ENCODE measurements around the gene SDCCAG8.
"Not testable (repeated sequence)": the region's sequence is repeated elsewhere in the genome, so short reads cannot be mapped to it uniquely, and the experiment has no call there.

Gene SDCCAG8

GRCh38 chr1:243255791-243256512 lies at the start of gene SDCCAG8:
Gene SDCCAG8 (plus strand): TSS chr1:243256041. CDS start chr1:243256174, 133 bp downstream.
- peak; percentile 62 to 100 (median 98) for DNase-seq

- not testable (repeated sequence) for DNase-seq
Observed at GRCh38 chr1:243211984-243212383, 43.9 kb upstream of the SDCCAG8 start.

DNA sequence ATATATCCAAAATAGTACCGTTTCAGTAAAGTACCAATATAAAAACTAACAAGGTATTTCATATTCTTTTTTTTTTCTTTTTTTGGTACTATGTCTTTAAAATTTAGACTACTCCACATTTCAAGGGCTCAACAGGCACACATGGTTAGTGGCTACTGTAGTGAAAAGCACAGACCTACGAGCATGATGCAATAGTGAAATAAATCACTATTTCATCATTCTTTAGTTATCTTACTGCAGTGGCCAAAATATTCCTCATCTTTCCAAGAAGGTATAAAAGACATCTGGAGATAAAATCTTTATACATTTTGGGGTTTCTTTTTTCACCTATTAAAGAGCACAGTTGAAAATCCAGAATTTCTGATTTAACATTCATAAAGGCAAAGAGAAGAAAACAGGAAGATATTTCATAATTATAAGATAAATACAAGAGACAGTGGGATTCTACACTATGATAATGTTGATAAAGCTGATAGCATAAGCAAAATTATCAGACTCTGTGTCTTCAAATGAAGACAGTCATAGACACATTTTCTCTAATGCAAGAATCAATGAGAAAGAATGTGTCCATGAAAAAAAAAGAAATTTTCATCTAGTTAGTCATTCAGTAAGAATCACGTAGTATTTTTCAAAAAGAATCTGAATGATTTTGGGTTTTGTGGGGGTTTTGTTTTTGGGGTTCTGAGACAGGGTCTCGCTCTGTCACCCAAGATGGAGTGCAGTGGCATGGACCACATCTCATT lies 42.6 kb upstream of the SDCCAG8 start:
- DNase-seq = no peak

GRCh38 chr1:243215276-243215875 lies 40.5 kb upstream of the SDCCAG8 start:
- DNase-seq = not testable (repeated sequence)

GRCh38 chr1:243216741-243217140 lies 39.1 kb upstream of the SDCCAG8 start:
- no peak for DNase-seq

DNA sequence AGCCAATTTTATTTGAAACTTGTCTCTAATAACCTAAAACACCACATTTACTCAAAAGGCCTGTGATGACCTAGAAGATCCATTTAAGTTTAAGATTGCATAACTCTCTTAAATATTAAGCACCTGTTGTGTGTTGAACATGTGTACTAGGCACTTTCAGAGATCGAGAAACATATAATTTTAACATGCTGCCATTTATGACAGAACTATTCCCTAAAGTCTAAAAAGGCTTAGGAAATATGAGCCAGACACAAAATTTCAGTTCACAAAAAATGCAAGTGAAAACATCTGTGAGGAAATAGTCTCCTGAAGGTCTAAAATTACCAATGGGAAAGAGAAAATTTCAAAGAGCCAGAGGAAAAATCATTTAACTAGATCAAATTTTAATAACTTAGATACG lies 38.5 kb upstream of the SDCCAG8 start:
- no peak for DNase-seq

- DNase-seq = no peak
Observed at GRCh38 chr1:243218059-243218458, 37.8 kb upstream of the SDCCAG8 start.

DNA sequence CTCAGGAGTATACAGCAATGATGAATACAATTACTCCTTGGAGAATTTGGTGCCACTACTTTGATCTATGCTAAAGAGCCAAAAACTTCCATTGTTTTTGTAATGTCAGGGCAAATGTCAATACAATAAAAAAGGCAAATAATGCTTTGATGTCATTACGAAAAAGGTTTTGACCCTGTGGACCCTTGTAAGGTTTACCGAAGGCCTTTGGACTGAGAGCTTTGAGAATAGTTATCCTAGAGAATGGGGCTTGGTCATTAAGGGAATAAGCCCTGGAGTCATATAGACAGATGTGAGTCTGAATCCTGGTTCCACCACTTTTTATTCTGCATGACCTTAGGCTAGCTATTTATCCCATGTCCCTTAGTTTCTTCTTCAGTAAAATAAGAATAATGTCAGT lies 28.2 kb upstream of the SDCCAG8 start:
- DNase-seq = no peak

GRCh38 chr1:243229526-243229925 lies 26.3 kb upstream of the SDCCAG8 start:
- no peak for DNase-seq

- no peak for DNase-seq
Observed at GRCh38 chr1:243230914-243231313, 24.9 kb upstream of the SDCCAG8 start.

- no peak for DNase-seq
Observed at GRCh38 chr1:243233908-243234307, 21.9 kb upstream of the SDCCAG8 start.

DNA sequence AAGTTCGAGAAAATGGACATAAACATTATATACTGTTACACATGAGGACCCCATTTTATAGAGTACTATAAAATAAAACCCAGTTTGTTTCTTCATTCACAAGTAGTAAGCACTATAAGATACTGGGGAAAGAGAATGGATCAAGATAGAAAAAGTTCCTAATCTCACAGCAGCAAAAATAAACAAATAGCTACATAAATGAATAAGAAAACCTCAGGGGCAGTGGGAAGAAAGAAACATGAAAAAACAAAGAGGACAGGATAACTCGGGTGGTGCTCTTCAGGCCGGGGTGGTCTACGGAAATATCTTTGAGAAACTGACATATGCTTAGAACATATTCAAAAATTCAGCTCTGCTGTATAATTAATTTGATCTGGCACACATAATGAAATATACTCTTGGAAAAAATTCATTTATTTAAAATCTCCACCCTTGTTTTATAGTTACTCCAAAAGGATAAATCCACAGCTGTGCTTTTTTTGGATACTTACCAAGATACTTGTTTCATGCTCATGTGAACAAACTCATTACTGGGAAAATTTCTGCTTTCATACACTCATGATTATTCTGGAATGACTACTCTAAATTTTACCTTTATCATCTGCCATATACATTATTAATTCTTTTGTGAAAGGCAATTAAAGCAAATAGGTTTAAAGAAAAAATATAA lies 20.7 kb upstream of the SDCCAG8 start:
- no peak for DNase-seq

DNA sequence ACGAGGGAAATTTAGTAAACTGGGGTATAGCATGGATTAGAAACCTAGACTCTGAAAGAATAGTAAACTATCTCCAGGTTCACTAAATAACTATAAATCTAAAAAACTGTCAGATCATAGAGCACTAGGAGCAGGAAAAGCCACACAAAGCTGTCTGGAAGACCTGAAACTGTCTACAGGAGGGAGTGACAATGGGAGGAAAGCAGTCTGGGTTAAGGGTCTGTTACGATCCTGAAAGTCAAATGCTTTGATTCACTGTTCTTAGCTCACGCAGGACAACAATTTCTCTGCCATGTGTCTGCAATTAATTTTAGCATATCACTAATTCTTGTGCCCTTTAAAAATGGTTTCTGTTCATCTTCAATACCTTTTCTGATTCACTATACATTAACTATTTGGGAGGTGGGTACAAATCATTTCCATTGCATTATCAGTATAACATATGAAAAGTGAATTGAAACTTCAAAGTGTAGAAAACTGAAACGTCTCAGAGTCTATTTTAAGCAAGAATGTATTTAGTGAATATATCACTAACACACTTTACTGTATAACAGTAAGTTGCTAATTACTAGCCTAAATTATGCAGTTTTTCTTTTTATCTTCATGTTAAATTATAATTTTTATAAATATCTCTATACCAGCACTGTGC lies 19.1 kb upstream of the SDCCAG8 start:
- no peak for DNase-seq

- no peak for DNase-seq
Observed at GRCh38 chr1:243244432-243244841, 11.4 kb upstream of the SDCCAG8 start.

GRCh38 chr1:243246916-243247315 lies 8.9 kb upstream of the SDCCAG8 start:
- no peak for DNase-seq

GRCh38 chr1:243247901-243248300 lies 7.9 kb upstream of the SDCCAG8 start:
- no peak for DNase-seq

GRCh38 chr1:243249214-243249613 lies 6.6 kb upstream of the SDCCAG8 start:
- DNase-seq = no peak

DNA sequence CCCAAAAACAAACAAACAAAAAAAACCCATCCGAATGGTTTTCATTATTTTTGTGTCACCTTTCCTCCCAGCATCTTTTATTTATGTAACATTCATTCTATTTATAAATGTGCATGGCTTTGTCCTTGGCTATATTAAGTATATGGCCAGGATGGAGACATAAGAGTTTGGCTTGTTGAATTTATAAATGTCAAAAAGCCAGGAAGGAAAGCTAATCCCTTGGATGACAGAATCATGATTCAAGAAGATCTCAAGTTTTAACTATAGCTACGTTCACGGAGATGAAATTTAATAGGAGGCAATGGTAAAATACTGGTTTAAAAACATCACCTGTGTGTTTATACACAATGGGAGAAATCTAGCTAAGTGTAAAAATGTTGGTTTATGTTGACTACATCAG lies 5.7 kb upstream of the SDCCAG8 start:
- DNase-seq = no peak

DNA sequence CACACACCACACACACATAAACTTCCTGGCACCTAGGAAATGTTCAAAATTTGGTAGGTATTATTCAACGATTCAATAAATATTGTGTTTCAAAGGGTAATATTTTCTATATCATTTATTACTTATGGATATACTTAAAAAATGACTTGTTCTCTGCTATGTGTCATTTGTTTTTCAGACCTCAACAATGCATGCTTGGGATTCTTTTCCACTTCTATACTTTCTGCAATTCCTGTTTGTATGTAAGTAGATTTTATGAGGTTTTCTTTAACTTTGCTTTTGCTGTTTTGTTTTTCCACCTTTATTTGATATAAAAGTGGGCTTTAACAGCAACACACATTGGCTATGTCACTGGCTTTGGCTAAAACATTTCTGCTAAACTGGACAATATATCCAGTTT lies 4.3 kb upstream of the SDCCAG8 start:
- no peak for DNase-seq

GRCh38 chr1:243253211-243253925 lies 2.5 kb upstream of the SDCCAG8 start:
- DNase-seq = peak in 1 of 51 donors; percentile 45

GRCh38 chr1:243253926-243254232 lies 2.0 kb upstream of the SDCCAG8 start:
- peak in 3 of 51 donors; percentile 18 to 38 (median 21) for DNase-seq
